RWPE1 (cell line): ENCODE results near the gene ALDH3B1.

Experiments used
- CTCF ChIA-PET: fragments of 350-600 bp; sonication (Branson Sonifier 250); formaldehyde crosslinking; extraction: SDS; loops from one replicate; lab custom pipeline; 2021; lab: Yijun Ruan, JAX
- POLR2A ChIA-PET: fragments of 400-600 bp; formaldehyde crosslinking; extraction: SDS; loops from one replicate; lab custom pipeline; 2020; ENCODE audit warnings: antibody characterized with exemption; ENCODE audit not compliant: low non-redundant PET; lab: Yijun Ruan, JAX
- DNase-seq: peaks from one replicate; pipeline ENCODE4 v3.0.0; 2012; ENCODE audit warnings: low spot score
- H3K27ac ChIP-seq: fragments of 450-650 bp; 2 replicates; pipeline ENCODE4 v1.5.1; 2017
- CTCF ChIP-seq: fragments of 450-650 bp; conservative IDR thresholded peaks from 2 replicates; pipeline ENCODE4 v1.5.1; 2017; ENCODE audit warnings: low read depth, mild to moderate bottlenecking

The ALDH3B1 gene

GRCh38 chr11:68048681-68049508 lies 38.8 kb downstream of the ALDH3B1 start:
- no peak for TF ChIP-seq CTCF
- CTCF ChIA-PET, result no interaction called here
- POLR2A ChIA-PET, result no interaction called here
- no peak for DNase-seq
- H3K27ac ChIP-seq, result peak overlapping the region; percentile 7; the same call in 1 of the 2 replicates

- no peak overlapping the region for H3K27ac ChIP-seq
- DNase-seq, result no peak
- CTCF ChIA-PET, result no interaction called here
- POLR2A ChIA-PET, result no interaction called here
- no peak for TF ChIP-seq CTCF
Observed at GRCh38 chr11:68049509-68050370, 39.6 kb downstream of the ALDH3B1 start.

GRCh38 chr11:68050371-68050841 lies 40.3 kb downstream of the ALDH3B1 start:
- CTCF ChIA-PET, result interaction anchor here (0.7 kb wide), 1 partner anchor 1712 kb away, joined by 3 read pairs; no protein-coding TSS in a partner anchor
- DNase-seq, result no peak
- no peak for TF ChIP-seq CTCF
- POLR2A ChIA-PET, result no interaction called here
- H3K27ac ChIP-seq, result peak overlapping the region; percentile 48; the same call in 1 of the 2 replicates

- peak overlapping the region; percentile 48 for H3K27ac ChIP-seq
- CTCF ChIA-PET, result interaction anchor here (0.7 kb wide), 1 partner anchor 1711 kb away, joined by 3 read pairs; no protein-coding TSS in a partner anchor
- DNase-seq, result no peak
- no peak for TF ChIP-seq CTCF
- POLR2A ChIA-PET, result no interaction called here
Observed at GRCh38 chr11:68051191-68052136, 41.3 kb downstream of the ALDH3B1 start.

- DNase-seq, result no peak
- H3K27ac ChIP-seq, result peak overlapping the region; percentile 48
- ChIA-PET POLR2A (no interaction called here), CTCF (no interaction called here)
- TF ChIP-seq CTCF, result no peak
Observed at GRCh38 chr11:68052137-68052873, 42.2 kb downstream of the ALDH3B1 start.
